ENCODE results near the gene AKAIN1.

The AKAIN1 gene

DNA sequence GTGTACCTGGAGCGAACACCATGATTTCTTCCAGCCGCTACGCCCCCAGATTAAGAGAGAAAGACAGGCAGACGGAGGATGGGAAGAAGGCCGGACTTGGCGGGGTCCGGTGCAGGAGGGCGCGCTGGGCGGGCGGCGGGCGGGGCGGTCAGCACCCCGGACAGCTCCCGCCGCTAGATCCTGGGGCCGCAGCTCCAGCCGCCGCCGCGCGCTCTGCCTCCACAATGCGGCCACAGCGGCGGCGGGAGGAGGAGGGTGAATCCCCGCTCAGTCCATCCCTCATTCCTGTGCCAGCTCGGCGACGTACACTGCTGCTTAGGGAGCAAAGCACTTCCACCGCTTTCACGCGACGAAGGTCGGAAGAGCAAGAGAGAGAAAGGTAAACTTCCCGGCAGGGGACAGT, at the start of gene AKAIN1:
AKAIN1 (minus strand) TSS at position 226 of the 403 bp plus-strand sequence; CDS start at position 22, 204 bp downstream.
- in situ Hi-C loops (cut with MboI; ENCODE audit: low sequenced_read_pairs), result no loop called here

GRCh38 chr18:5244941-5245340, 47.9 kb upstream of the AKAIN1 start:
- in situ Hi-C loops (cut with MboI; ENCODE audit: low sequenced_read_pairs), result no loop called here

DNA sequence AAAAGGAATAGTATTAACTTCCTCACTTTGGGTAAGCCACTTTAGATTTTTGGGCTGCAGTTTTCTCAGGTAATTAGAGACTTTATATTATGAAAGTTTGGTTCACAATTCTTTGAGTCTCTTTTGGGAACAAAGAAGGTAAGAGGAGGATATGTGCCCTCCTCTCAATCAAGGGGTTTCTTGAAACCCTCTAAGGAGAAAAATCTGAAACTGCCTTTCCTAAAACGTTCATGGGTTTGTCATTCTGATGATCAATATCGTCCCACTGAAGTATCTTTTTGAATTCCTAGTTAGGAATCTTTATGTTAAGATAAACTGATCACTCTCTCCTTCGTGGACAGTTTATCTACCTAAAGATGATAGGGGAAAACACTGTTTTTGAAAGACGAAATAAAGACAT, 42.4 kb upstream of the AKAIN1 start:
- in situ Hi-C loops (cut with MboI; ENCODE audit: low sequenced_read_pairs), result no loop called here

DNA sequence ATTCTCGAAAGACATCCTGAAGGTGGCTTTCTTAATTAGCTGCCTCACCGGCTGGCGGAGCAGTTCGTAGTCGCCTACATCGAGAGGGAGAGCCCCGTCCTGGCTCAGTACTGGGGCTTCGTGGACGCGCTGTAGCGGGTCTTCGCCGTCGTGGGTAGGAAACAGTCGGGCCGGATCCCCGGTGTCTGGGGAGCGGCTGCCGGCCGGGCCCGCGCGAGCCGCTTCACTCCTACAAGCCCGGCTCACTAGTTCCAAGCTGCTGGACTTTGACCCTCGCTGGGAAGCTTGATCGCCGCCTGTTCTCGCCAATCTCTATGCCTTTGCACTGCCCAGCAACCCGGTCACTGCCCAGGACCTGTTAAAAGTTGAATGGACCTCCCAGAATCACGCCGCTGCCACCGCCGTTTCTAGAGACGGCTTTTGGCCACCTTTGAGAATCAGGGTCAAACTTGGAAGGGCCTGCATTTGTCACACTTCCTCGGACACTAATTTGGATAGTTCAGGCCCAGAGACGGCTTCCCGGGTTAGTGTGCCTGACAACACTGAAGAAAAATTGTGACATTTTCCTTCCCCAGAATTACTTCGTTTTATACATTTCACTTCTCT, 41.4 kb upstream of the AKAIN1 start:
- in situ Hi-C loops (cut with MboI; ENCODE audit: low sequenced_read_pairs), result no loop called here

DNA sequence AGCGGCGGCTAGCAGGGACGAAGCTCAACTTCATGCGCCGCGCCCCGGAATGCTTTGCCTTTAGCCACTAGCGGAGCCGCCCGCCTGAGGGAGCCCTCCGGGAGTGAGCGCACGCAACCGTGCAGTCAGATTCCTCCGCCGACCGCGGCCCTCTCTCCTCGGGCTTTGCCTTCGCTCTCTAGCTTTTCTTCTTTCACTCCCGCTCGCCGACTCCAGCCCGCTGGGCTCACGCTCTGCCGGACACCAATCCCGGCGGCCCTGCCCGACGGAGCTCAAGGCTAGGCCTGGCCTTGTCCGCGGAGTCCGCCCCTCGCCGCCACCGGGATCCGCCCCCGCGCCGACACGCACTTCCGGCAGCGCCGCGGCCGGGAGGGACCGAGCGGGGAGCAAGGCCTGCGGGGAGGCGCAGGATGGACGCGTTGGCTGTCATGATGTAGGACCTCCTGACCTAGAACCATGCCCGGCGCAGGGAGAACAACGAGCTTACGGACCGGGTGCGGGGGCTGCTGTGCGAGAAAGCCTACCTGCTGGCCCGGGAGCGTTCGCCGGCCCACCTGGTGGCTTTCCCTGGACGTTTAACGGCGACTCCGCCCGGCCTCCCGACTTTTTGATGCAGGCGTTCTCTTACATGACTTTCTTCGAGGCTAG, 40.8 kb upstream of the AKAIN1 start:
- in situ Hi-C loops (cut with MboI; ENCODE audit: low sequenced_read_pairs), result no loop called here

- in situ Hi-C loops (cut with MboI; ENCODE audit: low sequenced_read_pairs), result no loop called here
Measured at GRCh38 chr18:5237083-5237722, 40.1 kb upstream of the AKAIN1 start.

GRCh38 chr18:5214583-5215351, 17.7 kb upstream of the AKAIN1 start:
- in situ Hi-C loops (cut with MboI; ENCODE audit: low sequenced_read_pairs), result no loop called here

- in situ Hi-C loops (cut with MboI; ENCODE audit: low sequenced_read_pairs), result no loop called here
Measured at GRCh38 chr18:5207471-5208150, 10.6 kb upstream of the AKAIN1 start.

GRCh38 chr18:5198311-5198710, 1.3 kb upstream of the AKAIN1 start:
- in situ Hi-C loops (cut with MboI; ENCODE audit: low sequenced_read_pairs), result no loop called here

- in situ Hi-C loops (cut with MboI; ENCODE audit: low sequenced_read_pairs), result no loop called here
Measured at GRCh38 chr18:5197461-5197860, 404 bp upstream of the AKAIN1 start.

DNA sequence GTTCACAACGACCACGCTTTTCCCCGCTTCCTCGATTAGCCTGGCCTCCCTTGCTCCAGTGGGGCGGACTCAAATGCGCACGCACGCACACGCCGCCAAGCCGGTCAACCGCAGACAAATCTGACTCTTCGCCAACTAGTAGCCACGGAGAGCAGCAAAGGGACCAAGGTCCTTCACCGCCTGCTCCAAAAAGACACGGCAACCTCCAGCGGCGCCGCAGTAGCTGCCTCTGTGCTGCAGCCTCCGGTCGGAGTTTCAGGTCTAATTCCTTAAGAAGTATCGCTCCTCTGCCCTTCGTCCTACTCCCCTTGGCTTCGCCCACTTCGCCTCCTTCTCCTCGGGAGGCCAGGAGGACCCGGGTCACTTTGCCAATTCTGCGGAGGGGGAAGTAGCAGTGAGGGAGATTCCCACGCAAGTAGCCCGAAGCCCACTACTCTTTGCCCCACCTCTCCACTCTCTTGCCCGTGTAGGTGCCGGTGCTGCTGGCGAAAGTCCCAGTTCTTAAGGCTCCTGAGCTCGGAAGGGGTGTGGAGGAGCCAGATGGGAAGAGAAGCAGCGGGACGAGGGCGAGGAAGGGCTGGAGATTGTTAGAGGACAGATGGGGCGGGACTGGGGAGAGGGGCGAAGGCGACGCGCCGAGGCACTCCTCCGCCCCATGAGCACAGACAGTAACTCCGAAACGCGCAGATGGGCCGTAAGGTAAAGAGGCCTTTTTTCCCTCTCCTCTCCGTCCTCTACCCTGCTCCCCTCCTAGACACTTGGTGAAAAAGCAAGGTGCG, 615 bp downstream of the AKAIN1 start:
- in situ Hi-C loops (cut with MboI; ENCODE audit: low sequenced_read_pairs), result no loop called here

DNA sequence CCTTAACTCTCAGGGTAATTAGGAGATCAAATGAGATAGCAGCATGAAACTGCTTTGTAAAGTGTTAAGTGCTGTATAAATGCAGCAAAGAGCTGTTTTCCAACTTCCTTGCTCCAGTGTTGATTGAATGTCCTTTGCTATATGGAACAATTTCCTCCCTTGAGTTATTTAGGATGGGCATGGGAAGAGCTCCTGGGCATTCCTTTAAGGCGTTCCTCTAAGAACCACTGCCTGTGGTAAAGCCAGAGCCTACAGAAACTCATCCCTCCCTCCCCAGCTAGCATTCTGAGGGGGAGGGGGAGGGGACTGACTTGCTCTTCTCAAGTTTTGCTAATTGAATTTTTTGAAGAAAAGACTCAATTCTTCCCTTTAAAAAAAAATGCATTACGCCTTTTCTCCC, 1.4 kb downstream of the AKAIN1 start:
- in situ Hi-C loops (cut with MboI; ENCODE audit: low sequenced_read_pairs), result no loop called here

DNA sequence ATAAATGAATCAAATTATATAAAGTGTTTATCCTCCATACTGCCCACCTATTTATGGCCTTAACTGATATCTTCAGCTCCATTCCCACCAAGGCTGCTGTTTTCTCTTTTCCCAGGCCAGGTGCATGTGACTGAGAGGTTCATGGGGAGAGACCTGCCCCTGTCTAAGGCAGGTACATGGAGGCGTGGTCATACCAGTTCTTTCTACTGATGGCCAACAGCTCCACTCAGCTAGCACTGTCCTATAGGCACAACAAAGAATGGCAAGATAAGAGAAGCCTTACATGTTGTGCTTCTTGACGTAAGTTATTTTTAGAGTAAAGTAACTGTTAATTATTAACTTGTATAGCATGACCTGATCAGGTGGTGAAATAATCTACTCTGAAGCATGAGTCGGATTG, 16.8 kb downstream of the AKAIN1 start:
- in situ Hi-C loops (cut with MboI; ENCODE audit: low sequenced_read_pairs), result no loop called here

GRCh38 chr18:5178519-5178918, 18.5 kb downstream of the AKAIN1 start:
- in situ Hi-C loops (cut with MboI; ENCODE audit: low sequenced_read_pairs), result no loop called here

DNA sequence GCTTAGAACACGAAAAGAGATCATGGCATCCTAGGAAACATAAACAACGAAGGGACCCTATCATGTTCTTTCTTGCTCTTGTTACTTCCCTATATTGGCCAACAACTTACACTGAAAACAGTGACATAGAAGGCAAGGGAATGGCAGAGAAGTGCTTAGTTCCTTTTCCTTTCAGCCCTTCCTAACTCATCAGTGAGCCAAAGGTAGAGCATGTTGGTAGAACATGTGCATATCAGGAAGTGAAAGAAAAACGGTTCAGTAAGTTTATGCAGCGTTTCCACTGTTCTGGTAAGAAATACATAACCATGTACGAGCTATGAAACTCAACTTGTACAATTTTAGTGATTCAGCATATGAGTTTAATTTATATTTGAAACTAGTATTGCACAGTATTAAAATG, 21.7 kb downstream of the AKAIN1 start:
- in situ Hi-C loops (cut with MboI; ENCODE audit: low sequenced_read_pairs), result no loop called here

DNA sequence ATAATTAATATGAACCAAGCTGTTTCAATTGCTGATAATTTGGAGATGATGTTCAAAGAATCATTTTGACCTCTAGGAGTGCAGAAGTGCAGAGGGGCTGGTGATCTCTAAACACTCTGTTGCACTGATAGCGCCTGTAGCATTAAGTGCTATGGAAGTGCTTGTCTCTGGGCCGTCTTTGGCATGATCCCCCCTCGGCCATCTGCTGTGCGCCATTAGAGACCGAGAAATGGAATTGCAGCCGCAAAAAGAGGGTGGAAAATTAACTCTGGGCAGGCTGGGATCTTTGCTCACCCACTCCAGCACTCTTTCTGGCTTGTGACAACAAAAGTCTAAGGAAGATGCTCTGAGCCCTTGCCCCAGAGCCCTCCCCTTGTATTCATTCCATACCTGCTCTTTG, 23.4 kb downstream of the AKAIN1 start:
- in situ Hi-C loops (cut with MboI; ENCODE audit: low sequenced_read_pairs), result no loop called here

DNA sequence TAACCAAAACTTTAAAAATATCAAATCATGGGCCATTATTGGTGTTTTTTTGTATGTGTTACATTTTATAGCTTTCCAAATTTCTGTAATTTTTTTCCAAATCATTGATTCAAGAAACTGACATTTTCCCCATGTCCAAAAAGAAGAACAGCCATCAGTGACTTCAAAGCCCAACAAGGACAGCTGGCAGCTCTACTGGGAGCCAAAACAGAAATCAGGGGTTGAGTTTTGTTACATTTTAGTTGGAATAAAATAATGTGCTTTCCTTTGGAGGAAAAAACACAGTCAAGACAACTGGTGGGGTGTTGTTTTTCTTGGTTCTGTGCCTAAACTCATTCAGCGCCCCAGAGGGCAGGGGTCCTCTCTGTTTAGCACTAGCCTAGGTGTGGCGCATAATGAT, 23.8 kb downstream of the AKAIN1 start:
- in situ Hi-C loops (cut with MboI; ENCODE audit: low sequenced_read_pairs), result no loop called here

GRCh38 chr18:5167831-5168230, 29.2 kb downstream of the AKAIN1 start:
- in situ Hi-C loops (cut with MboI; ENCODE audit: low sequenced_read_pairs), result no loop called here

DNA sequence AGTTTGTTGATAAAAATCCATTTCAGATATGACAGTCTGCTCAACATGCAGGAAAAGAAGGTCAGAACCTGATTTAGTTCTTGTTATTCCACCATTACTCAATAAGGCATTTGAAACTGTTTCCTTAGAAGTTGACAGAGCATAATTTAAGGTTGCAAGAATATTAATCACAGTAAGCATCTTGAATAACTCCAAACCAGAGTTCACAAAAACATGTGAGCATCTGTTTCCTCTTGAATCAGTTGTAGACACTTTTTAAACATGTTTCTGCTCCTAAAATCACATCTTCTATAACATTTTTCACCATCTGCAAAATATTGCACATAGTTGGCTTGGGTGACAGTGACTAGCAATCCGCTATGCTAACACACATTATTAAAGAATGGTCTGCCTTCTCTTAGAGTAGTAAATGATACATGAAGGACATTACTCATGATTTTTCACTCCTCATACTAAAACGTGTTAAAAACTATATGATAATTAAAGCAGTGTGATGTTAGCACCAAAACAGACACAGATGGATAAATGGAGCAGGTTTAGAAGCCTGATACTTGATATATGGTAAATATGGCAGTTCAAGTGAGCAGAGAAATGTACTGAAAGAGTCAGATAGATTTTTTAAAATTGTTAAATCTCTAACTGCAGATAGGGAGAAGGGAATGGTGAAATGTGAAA, 30.3 kb downstream of the AKAIN1 start:
- in situ Hi-C loops (cut with MboI; ENCODE audit: low sequenced_read_pairs), result no loop called here

DNA sequence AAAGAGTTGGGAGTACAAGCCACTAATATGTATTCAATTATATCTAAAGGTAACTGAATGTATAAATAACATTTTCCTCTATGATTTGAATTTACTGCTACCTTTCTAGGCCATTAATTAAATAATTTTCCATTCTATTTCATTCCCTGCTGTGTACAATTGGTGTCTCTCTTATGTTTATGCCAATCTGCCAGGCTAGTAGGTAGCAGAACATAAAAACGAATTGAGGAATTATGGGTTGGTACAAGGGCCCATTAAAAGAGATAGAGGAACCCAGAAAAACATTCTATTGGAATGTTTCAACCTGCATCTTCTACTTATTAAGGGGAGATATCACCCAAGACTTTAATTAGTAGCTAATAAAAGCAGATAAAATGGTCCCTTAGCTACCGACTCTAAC, 32.2 kb downstream of the AKAIN1 start:
- in situ Hi-C loops (cut with MboI; ENCODE audit: low sequenced_read_pairs), result no loop called here

Data from HL-60/S4 (cell line).